HCT116 (cell line): ENCODE results near the gene ADGRD1. TPM values are rescaled to one million over a fixed set of nuclear protein-coding genes. Genes with fewer than 3 reads are reported as not detected.
"Not testable (repeated sequence)": the region's sequence is repeated elsewhere in the genome, so short reads cannot be mapped to it uniquely, and the experiment has no call there.

Experiments used
- ATAC-seq: fragments of 200-7000 bp; cut with Tn5 transposase; 2 replicates; pipeline ENCODE4 v1.9.1; 2020; ENCODE audit warnings: mild to moderate bottlenecking, moderate library complexity
- BruUV-seq: library from RNA; stranded (reverse); fragments of 400-500 nt; replicated peaks from 2 replicates; lab custom pipeline; 2021; lab: Mats Ljungman, UMichigan
- CTCF ChIA-PET: fragments of 300-600 bp; sonication (Branson Sonifier 250); formaldehyde crosslinking; loops from one replicate; lab custom pipeline; 2021; ENCODE audit warnings: antibody characterized with exemption; lab: Charles Lee
- POLR2A ChIA-PET: fragments of 300-600, 350-600 bp; sonication (Branson Sonifier 250); formaldehyde crosslinking; loops from one replicate; lab custom pipeline; 2021; ENCODE audit warnings: antibody characterized with exemption; lab: Charles Lee
- RAD21 ChIA-PET, 2 experiments: fragments of 300-600 bp; sonication (Branson Sonifier 250); formaldehyde crosslinking; loops; one replicate each; lab custom pipeline; 2023; ENCODE audit warnings: low total read pairs in 2 of 2; ENCODE audit not compliant: uncharacterized antibody in 2 of 2, unreplicated experiment in 2 of 2, low non-redundant PET in 1 of 2; lab: Charles Lee
- DNase-seq: peaks from one replicate; pipeline ENCODE4 v3.0.0-alpha.2; 2010; ENCODE audit warnings: low read depth, low spot score
- H2AFZ ChIP-seq: fragments of 200-600 bp; shearing (Covaris generic), sonication (generic); 2 replicates; pipeline ENCODE4 v1.6.1; 2017; ENCODE audit warnings: low read depth, mixed run types, mixed read lengths, antibody characterized with exemption, low read length; ENCODE audit not compliant: poor library complexity, severe bottlenecking
- H3K27ac ChIP-seq: 2 replicates; pipeline ENCODE4 v1.5.1; 2012; ENCODE audit warnings: low read depth, low read length
- H3K27me3 ChIP-seq: fragments of 200-600 bp; sonication (generic); 2 replicates; pipeline ENCODE4 v1.6.1; 2016; ENCODE audit warnings: mixed run types, low read length, mixed read lengths; ENCODE audit not compliant: insufficient read depth
- H3K36me3 ChIP-seq, 2 experiments: fragments of 200-500 bp in 1 of 2; fragments of 200-600 bp in 1 of 2; sonication (Bioruptor generic) in 1 of 2; sonication (generic) in 1 of 2; 2 replicates each; pipeline versions ENCODE4 v1.5.1 to v1.6.1; 2014 to 2016; ENCODE audit warnings: low read length in 2 of 2, inconsistent platforms in 1 of 2, mixed read lengths in 1 of 2, mixed run types in 1 of 2; ENCODE audit not compliant: insufficient read depth in 2 of 2, control insufficient read depth in 1 of 2
- H3K4me1 ChIP-seq, 2 experiments: fragments of 200-600 bp in 1 of 2; sonication (generic) in 1 of 2; 2 replicates each; pipeline versions ENCODE4 v1.5.1 to v1.6.1; 2012 to 2017; ENCODE audit warnings: low read length in 2 of 2, inconsistent platforms in 1 of 2, mild to moderate bottlenecking in 1 of 2, mixed read lengths in 1 of 2, mixed run types in 1 of 2, moderate library complexity in 1 of 2; ENCODE audit not compliant: insufficient read depth in 2 of 2, control insufficient read depth in 1 of 2
- H3K4me2 ChIP-seq: fragments of 200-600 bp; sonication (generic); 2 replicates; pipeline ENCODE4 v1.6.1; 2017; ENCODE audit warnings: mixed run types, low read length, mixed read lengths
- H3K4me3 ChIP-seq, 2 experiments: fragments of 200-600 bp in 1 of 2; sonication (generic) in 1 of 2; replicated peaks in 1 of 2; 2 replicates each; pipeline ENCODE4 v1.5.1; 2011 to 2016; ENCODE audit warnings: low read length in 2 of 2, control low read depth in 1 of 2, low read depth in 1 of 2, mild to moderate bottlenecking in 1 of 2, mixed read lengths in 1 of 2, mixed run types in 1 of 2
- H3K79me2 ChIP-seq: fragments of 200-600 bp; sonication (generic); 2 replicates; pipeline ENCODE4 v1.6.1; 2017; ENCODE audit warnings: mild to moderate bottlenecking, mixed run types, low read length, moderate library complexity, mixed read lengths; ENCODE audit not compliant: insufficient read depth
- H3K9ac ChIP-seq: fragments of 200-600 bp; sonication (generic); 2 replicates; pipeline ENCODE4 v1.6.1; 2016; ENCODE audit warnings: low read length, mixed read lengths
- H3K9me2 ChIP-seq: fragments of 200-600 bp; sonication (generic), shearing (Covaris generic); 2 replicates; pipeline ENCODE4 v1.6.1; 2017; ENCODE audit warnings: mixed run types, mild to moderate bottlenecking, moderate library complexity; ENCODE audit not compliant: insufficient read depth
- H3K9me3 ChIP-seq, 2 experiments: fragments of 200-500 bp in 1 of 2; fragments of 200-600 bp in 1 of 2; sonication (Bioruptor generic) in 1 of 2; sonication (generic) in 1 of 2; 2 replicates each; pipeline ENCODE4 v1.6.1; 2014 to 2017; ENCODE audit warnings: low read length in 2 of 2, mixed read lengths in 2 of 2, inconsistent platforms in 1 of 2, low read depth in 1 of 2, mild to moderate bottlenecking in 1 of 2, mixed run types in 1 of 2, moderate library complexity in 1 of 2; ENCODE audit not compliant: control insufficient read depth in 1 of 2, insufficient read depth in 1 of 2
- H4K20me1 ChIP-seq: fragments of 200-600 bp; sonication (generic), shearing (Covaris generic); 2 replicates; pipeline ENCODE4 v1.6.1; 2017; ENCODE audit warnings: mixed run types, mild to moderate bottlenecking, moderate library complexity; ENCODE audit not compliant: insufficient read depth
- ATF3 ChIP-seq: IDR thresholded peaks from 2 replicates; pipeline ENCODE4 v1.6.1; 2012
- CTCF ChIP-seq, 3 experiments: fragments of 200-600 bp in 1 of 3; sonication (generic) in 1 of 3; IDR thresholded peaks in 2 of 3; conservative IDR thresholded peaks in 1 of 3; 2 replicates each; pipeline ENCODE4 v1.5.1; 2012 to 2017; ENCODE audit warnings: low read depth in 2 of 3, low read length in 2 of 3, antibody characterized with exemption in 1 of 3, borderline replicate concordance in 1 of 3, control low read depth in 1 of 3, mild to moderate bottlenecking in 1 of 3, mixed read lengths in 1 of 3, mixed run types in 1 of 3, moderate library complexity in 1 of 3; ENCODE audit not compliant: insufficient read depth in 1 of 3
- EZH2 ChIP-seq: fragments of 200-600 bp; sonication (generic); IDR thresholded peaks from 2 replicates; pipeline ENCODE4 v1.6.1; 2017; ENCODE audit warnings: antibody characterized with exemption, mixed run types
- TCF7L2 ChIP-seq: IDR thresholded peaks from 2 replicates; pipeline ENCODE4 v1.7.0; 2011; ENCODE audit warnings: borderline replicate concordance, inconsistent platforms; ENCODE audit not compliant: insufficient read depth, insufficient read length; ENCODE audit errors: extremely low read depth
- ZBTB33 ChIP-seq: IDR thresholded peaks from 2 replicates; pipeline ENCODE4 v1.6.1; 2011; ENCODE audit warnings: mild to moderate bottlenecking, low read length, moderate library complexity; ENCODE audit not compliant: insufficient replicate concordance; ENCODE audit errors: extremely low read depth
- intact Hi-C: fragments of 100-400 bp; cut with micrococcal nuclease; formaldehyde crosslinking; loops from 2 replicates; pipeline ENCODE4 v1.10.0; 2022
- total RNA-seq: library from RNA; stranded (reverse); gene quantifications from one replicate; pipeline ENCODE4 v1.2.1, GENCODE V29; 2021; ENCODE audit not compliant: unreplicated experiment

Gene ADGRD1
- total RNA-seq, 1 experiment from 2014 or later, result 0.44 TPM

GRCh38 chr12:130904064-130904463 is 49.6 kb upstream of the ADGRD1 start:
- no peaks in the 10 kb centered on the region for H3K36me3 ChIP-seq
- intact Hi-C loops, result no loop called here
- TF ChIP-seq EZH2 (no peak), ZBTB33 (no peak), TCF7L2 (no peak), CTCF (IDR thresholded peaks at IDR 0.05 in 2 of 3, conservative IDR thresholded peaks at IDR 0.05 in 1 of 3; ENCODE audit: borderline replicate concordance in 1 of 3, insufficient read depth in 1 of 3, low read depth in 2 of 3, low read length in 2 of 3) (no peak), ATF3 (no peak)
- TF ChIP-seq, all 23 proteins: peak for 0
- no peaks in the 10 kb centered on the region for H3K4me1 ChIP-seq
- CTCF ChIA-PET, result no interaction called here
- H3K27ac ChIP-seq, result no peak overlapping the region
- ATAC-seq (no peak), DNase-seq (no peak)
- H4K20me1 ChIP-seq, result no peaks in the 10 kb centered on the region
- no peak overlapping the region for H3K9ac ChIP-seq
- H2AFZ ChIP-seq, result no peak overlapping the region
- no TSS peak for BruUV-seq
- no peaks in the 10 kb centered on the region for H3K27me3 ChIP-seq
- no peaks in the 10 kb centered on the region for H3K9me3 ChIP-seq
- POLR2A ChIA-PET, result no interaction called here
- no peak overlapping the region for H3K4me2 ChIP-seq
- RAD21 ChIA-PET, result no interaction called here
- no peak overlapping the region for H3K4me3 ChIP-seq
- no peaks in the 10 kb centered on the region for H3K9me2 ChIP-seq
- no peaks in the 10 kb centered on the region for H3K79me2 ChIP-seq

GRCh38 chr12:130904936-130905455 is 48.7 kb upstream of the ADGRD1 start:
- H2AFZ ChIP-seq, ATAC-seq, POLR2A ChIA-PET, BruUV-seq, H3K27me3 ChIP-seq, H3K4me2 ChIP-seq, H3K9ac ChIP-seq, H3K4me1 ChIP-seq, H3K9me3 ChIP-seq, DNase-seq, H3K27ac ChIP-seq, CTCF ChIA-PET, H3K79me2 ChIP-seq, RAD21 ChIA-PET, H3K9me2 ChIP-seq, H3K36me3 ChIP-seq, intact Hi-C loops, H3K4me3 ChIP-seq, H4K20me1 ChIP-seq: not testable (repeated sequence)
